SK-N-SH (cell line): ENCODE measurements around the gene HNF1A. TPM values are rescaled to one million over a fixed set of nuclear protein-coding genes. Genes with fewer than 3 reads are reported as not detected.

ENCODE experiments used
- CTCF ChIA-PET: fragments of 300-600, 350-600 bp; formaldehyde crosslinking; extraction: SDS; loops from one replicate; lab custom pipeline; 2021; lab: Yijun Ruan, JAX
- POLR2A ChIA-PET: fragments of 350-600 bp; sonication (Branson Sonifier 250); formaldehyde crosslinking; extraction: SDS; loops from one replicate; lab custom pipeline; 2020; ENCODE audit warnings: antibody characterized with exemption, inconsistent platforms; lab: Yijun Ruan, JAX
- DNase-seq: peaks from one replicate; pipeline ENCODE4 v3.0.0; 2012
- H2AFZ ChIP-seq: fragments of 200-600 bp; sonication (generic); 2 replicates; pipeline ENCODE4 v1.8.1; 2016; ENCODE audit warnings: antibody characterized with exemption, mild to moderate bottlenecking, low read depth
- H3F3A ChIP-seq: fragments of 200-600 bp; sonication (generic); replicated peaks from 2 replicates; pipeline ENCODE3; 2016; ENCODE audit warnings: antibody characterized with exemption, mild to moderate bottlenecking; ENCODE audit not compliant: insufficient read depth
- H3K27ac ChIP-seq, 2 experiments: fragments of 200-500 bp in 1 of 2; fragments of 200-600 bp in 1 of 2; sonication (Bioruptor generic) in 1 of 2; sonication (generic), shearing (Covaris generic) in 1 of 2; 2 replicates each; pipeline versions ENCODE4 v1.5.1 to v1.6.1; 2014 to 2016; ENCODE audit warnings: low read depth in 2 of 2, inconsistent platforms in 1 of 2, low read length in 1 of 2, mild to moderate bottlenecking in 1 of 2, mixed read lengths in 1 of 2
- H3K27me3 ChIP-seq: fragments of 200-600 bp; sonication (generic), shearing (Covaris generic); 2 replicates; pipeline ENCODE4 v1.6.1; 2016; ENCODE audit warnings: mixed run types; ENCODE audit not compliant: insufficient read depth
- H3K36me3 ChIP-seq, 2 experiments: fragments of 200-500 bp in 1 of 2; fragments of 200-600 bp in 1 of 2; sonication (Bioruptor generic) in 1 of 2; sonication (generic) in 1 of 2; replicated peaks in 1 of 2; 2 replicates each; pipeline versions ENCODE3 to v1.5.1; 2014 to 2016; ENCODE audit warnings: low read length in 1 of 2, mild to moderate bottlenecking in 1 of 2; ENCODE audit not compliant: insufficient read depth in 2 of 2, control insufficient read depth in 1 of 2
- H3K4me1 ChIP-seq, 2 experiments: fragments of 200-500 bp in 1 of 2; fragments of 200-600 bp in 1 of 2; sonication (Bioruptor generic) in 1 of 2; sonication (generic), shearing (Covaris generic) in 1 of 2; 2 replicates each; pipeline versions ENCODE4 v1.5.1 to v1.6.1; 2014 to 2016; ENCODE audit warnings: low read depth in 1 of 2, low read length in 1 of 2, mixed run types in 1 of 2; ENCODE audit not compliant: insufficient read depth in 2 of 2, control insufficient read depth in 1 of 2
- H3K4me2 ChIP-seq: fragments of 200-600 bp; sonication (generic), shearing (Covaris generic); 2 replicates; pipeline ENCODE4 v1.6.1; 2017; ENCODE audit warnings: mixed run types
- H3K4me3 ChIP-seq, 2 experiments: fragments of 200-500 bp in 1 of 2; fragments of 200-600 bp in 1 of 2; sonication (Bioruptor generic) in 1 of 2; sonication (generic), shearing (Covaris generic) in 1 of 2; 2 replicates each; pipeline versions ENCODE4 v1.5.1 to v1.8.1; 2014 to 2016; ENCODE audit warnings: low read depth in 2 of 2, inconsistent platforms in 1 of 2, low read length in 1 of 2, mild to moderate bottlenecking in 1 of 2, mixed read lengths in 1 of 2, moderate library complexity in 1 of 2
- H3K79me2 ChIP-seq: fragments of 200-600 bp; sonication (generic); 2 replicates; pipeline ENCODE4 v1.8.1; 2017; ENCODE audit warnings: mild to moderate bottlenecking; ENCODE audit not compliant: insufficient read depth
- H3K9ac ChIP-seq: fragments of 200-600 bp; sonication (generic); 2 replicates; pipeline ENCODE4 v1.6.1; 2017; ENCODE audit warnings: mixed run types
- H3K9me2 ChIP-seq: fragments of 200-600 bp; sonication (generic); 2 replicates; pipeline ENCODE4 v1.6.1; 2017; ENCODE audit warnings: mixed run types
- H3K9me3 ChIP-seq: fragments of 200-600 bp; sonication (generic); 2 replicates; pipeline ENCODE4 v1.6.1; 2017; ENCODE audit warnings: mixed run types, mild to moderate bottlenecking, moderate library complexity
- H4K20me1 ChIP-seq: fragments of 200-600 bp; sonication (generic); 2 replicates; pipeline ENCODE4 v1.6.1; 2017; ENCODE audit warnings: mild to moderate bottlenecking, mixed run types; ENCODE audit not compliant: insufficient read depth
- ELF1 ChIP-seq: IDR thresholded peaks from 2 replicates; pipeline ENCODE4 v1.4.0; 2012
- EP300 ChIP-seq, 2 experiments: IDR thresholded peaks; 2 replicates each; pipeline versions ENCODE4 v1.4.0 to v1.6.1; 2012; ENCODE audit warnings: borderline replicate concordance in 1 of 2, low read depth in 1 of 2, low read length in 1 of 2
- FOSL2 ChIP-seq: IDR thresholded peaks from 2 replicates; pipeline ENCODE4 v1.4.0; 2012; ENCODE audit warnings: low read depth, mild to moderate bottlenecking, moderate library complexity, borderline replicate concordance
- FOXJ3 ChIP-seq: sonication (generic); formaldehyde crosslinking; IDR thresholded peaks from 2 replicates; pipeline ENCODE4 v1.5.1; 2020; ENCODE audit warnings: mild to moderate bottlenecking, missing genetic modification reagents
- FOXM1 ChIP-seq: IDR thresholded peaks from 2 replicates; pipeline ENCODE4 v1.4.0; 2012; ENCODE audit warnings: low read depth, mild to moderate bottlenecking
- JUND ChIP-seq: IDR thresholded peaks from 2 replicates; pipeline ENCODE4 v1.4.0; 2012
- MEF2A ChIP-seq: IDR thresholded peaks from 2 replicates; pipeline ENCODE4 v1.4.0; 2012; ENCODE audit warnings: low read depth, borderline replicate concordance
- NFIC ChIP-seq: IDR thresholded peaks from 2 replicates; pipeline ENCODE4 v1.4.0; 2012; ENCODE audit warnings: borderline replicate concordance
- NRF1 ChIP-seq: IDR thresholded peaks from 2 replicates; pipeline ENCODE4 v1.6.1; 2012; ENCODE audit warnings: low read depth, mild to moderate bottlenecking, low read length
- POLR2AphosphoS5 ChIP-seq: IDR thresholded peaks from 2 replicates; pipeline ENCODE4 v1.6.1; 2012; ENCODE audit warnings: low read depth, low read length
- SMC3 ChIP-seq: IDR thresholded peaks from 2 replicates; pipeline ENCODE4 v1.6.1; 2012; ENCODE audit warnings: low read depth, low read length, improper control_type of control experiment
- TAF1 ChIP-seq: IDR thresholded peaks from 2 replicates; pipeline ENCODE4 v1.6.1; 2012; ENCODE audit warnings: low read depth, mild to moderate bottlenecking, low read length, moderate library complexity, borderline replicate concordance
- TCF12 ChIP-seq: IDR thresholded peaks from 2 replicates; pipeline ENCODE4 v1.4.0; 2012
- WGBS: methylation state at CpG from one replicate; pipeline ENCODE4 v1.1.6; 2017; ENCODE audit warnings: low lambda C conversion rate; 5-methylcytosine and 5-hydroxymethylcytosine counted together
- polyA plus RNA-seq, 3 experiments: library from polyadenylated mRNA; depleted of rRNA; stranded (reverse); fragments of >200 nt; gene quantifications; 2 replicates each; pipeline ENCODE4 v1.2.3, GENCODE V29; 2012
- TF ChIP-seq, protein P1 (sequence below): IDR thresholded peaks from 2 replicates; pipeline ENCODE4 v1.6.1; 2012; ENCODE audit warnings: mild to moderate bottlenecking, low read depth, low read length, moderate library complexity
- TF ChIP-seq, protein P2 (sequence below): IDR thresholded peaks from 2 replicates; pipeline ENCODE4 v1.4.0; 2012; ENCODE audit warnings: low read depth, borderline replicate concordance
- TF ChIP-seq, protein P3 (sequence below): IDR thresholded peaks from 2 replicates; pipeline ENCODE4 v1.4.0; 2012; ENCODE audit warnings: low read depth
- TF ChIP-seq, protein P4 (sequence below): IDR thresholded peaks from 2 replicates; pipeline ENCODE4 v1.4.0; 2012; ENCODE audit warnings: low read depth, borderline replicate concordance
- TF ChIP-seq, protein P5 (sequence below): fragments of 150-350 bp; IDR thresholded peaks from 2 replicates; pipeline ENCODE4 v1.6.1; 2016; ENCODE audit warnings: mild to moderate bottlenecking, low read depth, low read length

The HNF1A gene
- polyA plus RNA-seq, 1 of the 3 experiments (the other 2 are of a cell fraction), result not detected

DNA sequence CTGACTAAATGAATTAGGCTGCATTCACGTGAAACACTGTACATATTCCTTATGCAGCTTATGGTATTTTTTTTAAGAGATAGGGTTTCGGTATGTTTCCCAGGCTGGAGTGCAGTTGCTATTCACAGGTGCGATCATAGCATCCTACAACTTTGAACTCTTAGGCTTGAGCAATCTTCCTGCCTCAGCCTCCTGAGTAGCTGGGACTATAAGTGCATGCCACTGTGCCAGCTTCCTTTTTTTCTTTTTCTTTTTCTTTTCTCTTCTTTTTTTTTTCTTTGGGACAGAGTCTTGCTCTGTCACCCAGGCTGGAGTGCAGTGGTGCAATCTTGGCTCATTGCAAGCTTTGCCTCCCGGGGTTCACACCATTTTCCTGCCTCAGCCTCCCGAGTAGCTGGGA is 38.3 kb upstream of the HNF1A start:
- H4K20me1 ChIP-seq, result no peaks in the 10 kb centered on the region
- no peak overlapping the region for H3K4me2 ChIP-seq
- H3K27ac ChIP-seq, result no peak overlapping the region
- H2AFZ ChIP-seq, result no peak overlapping the region
- no peaks in the 10 kb centered on the region for H3K79me2 ChIP-seq
- H3K9ac ChIP-seq, result no peak overlapping the region
- no peak for DNase-seq
- 39% methylated on average over 5 of the region's 5 CpGs for WGBS
- no peaks in the 10 kb centered on the region for H3K9me2 ChIP-seq
- ChIA-PET CTCF (interaction anchor here (0.6 to 2.3 kb wide), 4 partner anchors 25 to 819 kb away, joined by 3 to 9 read pairs (median 3); no protein-coding TSS in a partner anchor), POLR2A (no interaction called here)
- TF ChIP-seq EP300 (IDR thresholded peaks at IDR 0.05; ENCODE audit: borderline replicate concordance in 1 of 2, low read depth in 1 of 2, low read length in 1 of 2) (no peak), TCF12 (no peak), NRF1 (no peak), TAF1 (no peak), NFIC (no peak), MEF2A (no peak), ELF1 (no peak), FOXM1 (no peak), SMC3 (no peak), FOXJ3 (CRISPR knock-in tag) (no peak)
- TF ChIP-seq, protein P1, sequence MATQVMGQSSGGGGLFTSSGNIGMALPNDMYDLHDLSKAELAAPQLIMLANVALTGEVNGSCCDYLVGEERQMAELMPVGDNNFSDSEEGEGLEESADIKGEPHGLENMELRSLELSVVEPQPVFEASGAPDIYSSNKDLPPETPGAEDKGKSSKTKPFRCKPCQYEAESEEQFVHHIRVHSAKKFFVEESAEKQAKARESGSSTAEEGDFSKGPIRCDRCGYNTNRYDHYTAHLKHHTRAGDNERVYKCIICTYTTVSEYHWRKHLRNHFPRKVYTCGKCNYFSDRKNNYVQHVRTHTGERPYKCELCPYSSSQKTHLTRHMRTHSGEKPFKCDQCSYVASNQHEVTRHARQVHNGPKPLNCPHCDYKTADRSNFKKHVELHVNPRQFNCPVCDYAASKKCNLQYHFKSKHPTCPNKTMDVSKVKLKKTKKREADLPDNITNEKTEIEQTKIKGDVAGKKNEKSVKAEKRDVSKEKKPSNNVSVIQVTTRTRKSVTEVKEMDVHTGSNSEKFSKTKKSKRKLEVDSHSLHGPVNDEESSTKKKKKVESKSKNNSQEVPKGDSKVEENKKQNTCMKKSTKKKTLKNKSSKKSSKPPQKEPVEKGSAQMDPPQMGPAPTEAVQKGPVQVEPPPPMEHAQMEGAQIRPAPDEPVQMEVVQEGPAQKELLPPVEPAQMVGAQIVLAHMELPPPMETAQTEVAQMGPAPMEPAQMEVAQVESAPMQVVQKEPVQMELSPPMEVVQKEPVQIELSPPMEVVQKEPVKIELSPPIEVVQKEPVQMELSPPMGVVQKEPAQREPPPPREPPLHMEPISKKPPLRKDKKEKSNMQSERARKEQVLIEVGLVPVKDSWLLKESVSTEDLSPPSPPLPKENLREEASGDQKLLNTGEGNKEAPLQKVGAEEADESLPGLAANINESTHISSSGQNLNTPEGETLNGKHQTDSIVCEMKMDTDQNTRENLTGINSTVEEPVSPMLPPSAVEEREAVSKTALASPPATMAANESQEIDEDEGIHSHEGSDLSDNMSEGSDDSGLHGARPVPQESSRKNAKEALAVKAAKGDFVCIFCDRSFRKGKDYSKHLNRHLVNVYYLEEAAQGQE, result no peak
- TF ChIP-seq, protein P2, sequence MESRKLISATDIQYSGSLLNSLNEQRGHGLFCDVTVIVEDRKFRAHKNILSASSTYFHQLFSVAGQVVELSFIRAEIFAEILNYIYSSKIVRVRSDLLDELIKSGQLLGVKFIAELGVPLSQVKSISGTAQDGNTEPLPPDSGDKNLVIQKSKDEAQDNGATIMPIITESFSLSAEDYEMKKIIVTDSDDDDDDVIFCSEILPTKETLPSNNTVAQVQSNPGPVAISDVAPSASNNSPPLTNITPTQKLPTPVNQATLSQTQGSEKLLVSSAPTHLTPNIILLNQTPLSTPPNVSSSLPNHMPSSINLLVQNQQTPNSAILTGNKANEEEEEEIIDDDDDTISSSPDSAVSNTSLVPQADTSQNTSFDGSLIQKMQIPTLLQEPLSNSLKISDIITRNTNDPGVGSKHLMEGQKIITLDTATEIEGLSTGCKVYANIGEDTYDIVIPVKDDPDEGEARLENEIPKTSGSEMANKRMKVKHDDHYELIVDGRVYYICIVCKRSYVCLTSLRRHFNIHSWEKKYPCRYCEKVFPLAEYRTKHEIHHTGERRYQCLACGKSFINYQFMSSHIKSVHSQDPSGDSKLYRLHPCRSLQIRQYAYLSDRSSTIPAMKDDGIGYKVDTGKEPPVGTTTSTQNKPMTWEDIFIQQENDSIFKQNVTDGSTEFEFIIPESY, result no peak
- no peaks in the 10 kb centered on the region for H3K4me1 ChIP-seq
- H3K36me3 ChIP-seq, result no peaks in the 10 kb centered on the region
- H3K4me3 ChIP-seq, result no peak overlapping the region
- no peaks in the 10 kb centered on the region for H3F3A ChIP-seq
- H3K9me3 ChIP-seq, result no peaks in the 10 kb centered on the region
- no peaks in the 10 kb centered on the region; the same call in 1 of the 2 replicates for H3K27me3 ChIP-seq

DNA sequence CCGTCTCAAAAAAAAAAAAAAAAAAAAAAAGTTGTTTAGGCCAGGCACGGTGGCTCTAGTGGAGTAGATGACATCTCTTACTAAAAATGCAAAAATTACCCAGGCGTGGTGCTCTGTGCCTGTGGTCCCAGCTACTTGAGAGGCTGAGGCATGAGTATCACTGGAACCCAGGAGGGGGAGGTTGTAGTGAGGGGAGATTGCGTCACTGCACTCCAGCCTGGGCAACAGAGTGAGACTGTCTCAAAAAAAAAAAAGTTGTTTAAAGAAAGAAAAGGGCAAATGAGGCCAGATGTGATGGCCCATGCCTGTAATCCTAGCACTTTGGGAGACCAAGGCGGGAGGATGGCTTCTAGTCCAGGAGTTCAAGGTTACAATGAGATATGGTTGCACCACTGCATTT is 37.5 kb upstream of the HNF1A start:
- Histone ChIP-seq H3K9ac (no peak overlapping the region), H2AFZ (no peak overlapping the region), H3K36me3 (no peaks in the 10 kb centered on the region), H3F3A (no peaks in the 10 kb centered on the region), H3K4me2 (no peak overlapping the region), H3K79me2 (no peaks in the 10 kb centered on the region), H3K27ac (no peak overlapping the region), H3K9me3 (no peaks in the 10 kb centered on the region), H3K4me3 (no peak overlapping the region), H4K20me1 (no peaks in the 10 kb centered on the region), H3K27me3 (no peaks in the 10 kb centered on the region; the same call in 1 of the 2 replicates), H3K4me1 (no peaks in the 10 kb centered on the region), H3K9me2 (no peaks in the 10 kb centered on the region)
- ChIA-PET POLR2A (no interaction called here), CTCF (interaction anchor here (0.6 to 1.7 kb wide), 2 partner anchors 26 to 91 kb away, joined by 3 read pairs; no protein-coding TSS in a partner anchor)
- DNase-seq, result no peak
- WGBS, result 55% methylated on average over 5 of the region's 5 CpGs
- TF ChIP-seq JUND (no peak), NFIC (no peak), TCF12 (no peak), TAF1 (no peak), NRF1 (no peak), EP300 (IDR thresholded peaks at IDR 0.05; ENCODE audit: borderline replicate concordance in 1 of 2, low read depth in 1 of 2, low read length in 1 of 2) (no peak), FOSL2 (no peak), POLR2AphosphoS5 (no peak), FOXM1 (no peak)
- TF ChIP-seq, protein P3, sequence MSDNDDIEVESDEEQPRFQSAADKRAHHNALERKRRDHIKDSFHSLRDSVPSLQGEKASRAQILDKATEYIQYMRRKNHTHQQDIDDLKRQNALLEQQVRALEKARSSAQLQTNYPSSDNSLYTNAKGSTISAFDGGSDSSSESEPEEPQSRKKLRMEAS, result no peak
- TF ChIP-seq, protein P4, sequence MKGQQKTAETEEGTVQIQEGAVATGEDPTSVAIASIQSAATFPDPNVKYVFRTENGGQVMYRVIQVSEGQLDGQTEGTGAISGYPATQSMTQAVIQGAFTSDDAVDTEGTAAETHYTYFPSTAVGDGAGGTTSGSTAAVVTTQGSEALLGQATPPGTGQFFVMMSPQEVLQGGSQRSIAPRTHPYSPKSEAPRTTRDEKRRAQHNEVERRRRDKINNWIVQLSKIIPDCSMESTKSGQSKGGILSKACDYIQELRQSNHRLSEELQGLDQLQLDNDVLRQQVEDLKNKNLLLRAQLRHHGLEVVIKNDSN, result no peak
- TF ChIP-seq, protein P5, sequence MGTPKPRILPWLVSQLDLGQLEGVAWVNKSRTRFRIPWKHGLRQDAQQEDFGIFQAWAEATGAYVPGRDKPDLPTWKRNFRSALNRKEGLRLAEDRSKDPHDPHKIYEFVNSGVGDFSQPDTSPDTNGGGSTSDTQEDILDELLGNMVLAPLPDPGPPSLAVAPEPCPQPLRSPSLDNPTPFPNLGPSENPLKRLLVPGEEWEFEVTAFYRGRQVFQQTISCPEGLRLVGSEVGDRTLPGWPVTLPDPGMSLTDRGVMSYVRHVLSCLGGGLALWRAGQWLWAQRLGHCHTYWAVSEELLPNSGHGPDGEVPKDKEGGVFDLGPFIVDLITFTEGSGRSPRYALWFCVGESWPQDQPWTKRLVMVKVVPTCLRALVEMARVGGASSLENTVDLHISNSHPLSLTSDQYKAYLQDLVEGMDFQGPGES, result no peak
